NCI-H345 treated with DMSO at 0.1 percent for 48 hours (cell line): ENCODE data around the gene DDX25.
A peak's percentile ranks its signal among the peaks of the same experiment; 100 is the strongest.
"Not testable (repeated sequence)": the region's sequence is repeated elsewhere in the genome, so short reads cannot be mapped to it uniquely, and the experiment has no call there.

Source experiments
- DNase-seq: peaks from one replicate; lab custom pipeline; 2025; ENCODE audit not compliant: unreplicated experiment; lab: John Stamatoyannopoulos, UW

DDX25 gene

DNA sequence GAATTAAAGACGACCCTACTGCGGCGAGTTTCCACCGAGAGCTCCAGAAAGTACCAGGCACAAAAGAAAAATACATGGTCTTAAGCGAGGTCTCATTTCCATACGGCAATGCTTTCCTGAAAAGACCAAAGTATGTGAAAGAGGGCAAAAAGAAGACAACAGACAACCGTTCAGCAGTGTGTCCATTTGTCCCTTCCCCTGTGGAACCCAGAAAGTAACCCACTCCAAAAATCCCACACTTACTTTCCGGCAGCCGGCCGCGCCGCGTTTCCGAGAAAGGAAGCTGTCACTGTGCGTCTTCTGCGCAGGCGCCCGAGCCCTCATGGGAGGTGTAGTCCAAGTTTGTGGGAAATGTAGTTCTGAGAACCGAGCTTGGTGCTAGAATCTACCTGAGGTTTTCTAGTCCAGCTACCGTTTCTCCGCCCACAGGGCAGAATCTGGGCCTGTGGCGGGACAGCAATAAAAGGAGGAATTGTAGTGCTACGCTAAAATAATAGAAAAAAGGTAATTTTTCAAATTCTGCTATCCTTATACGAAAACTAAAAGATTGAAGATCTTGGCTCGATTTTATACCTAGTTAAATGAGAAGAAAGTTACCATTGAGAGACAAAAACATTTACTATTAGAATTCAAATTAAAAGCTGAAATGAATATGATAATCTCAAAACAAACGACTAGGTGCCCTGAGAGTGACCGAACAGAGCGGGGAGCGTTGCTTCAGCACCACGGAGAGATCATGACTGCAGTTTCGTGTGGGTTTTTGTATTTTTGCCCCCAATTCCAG lies 1.2 kb upstream of the DDX25 start, which contains the start of gene PUS3:
Gene PUS3 (minus strand): TSS at position 280 of the 784 bp plus-strand sequence. CDS start 6,922 bp downstream, outside the sequence.
- DNase-seq = peak; percentile 90

DNA sequence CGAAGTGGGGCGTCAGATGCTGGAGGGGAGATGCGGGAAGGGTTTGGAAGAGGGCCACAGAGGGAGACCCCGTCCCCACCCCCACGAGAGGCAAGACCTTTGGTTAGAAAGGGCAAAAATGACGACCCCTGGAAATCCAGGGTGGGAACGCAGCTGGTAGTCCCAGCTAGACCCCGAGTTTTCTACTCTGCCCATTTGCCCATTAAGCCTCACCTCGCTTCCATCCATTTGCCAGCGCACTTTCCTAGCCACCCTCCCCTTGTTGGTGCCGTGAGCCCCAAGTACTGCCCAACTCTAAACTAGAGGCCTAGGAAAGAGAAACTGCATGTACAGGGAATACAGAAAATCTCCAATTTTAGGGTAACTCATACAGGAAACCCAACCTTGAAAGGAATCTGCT lies 370 bp downstream of the DDX25 start:
- DNase-seq = no peak

DNA sequence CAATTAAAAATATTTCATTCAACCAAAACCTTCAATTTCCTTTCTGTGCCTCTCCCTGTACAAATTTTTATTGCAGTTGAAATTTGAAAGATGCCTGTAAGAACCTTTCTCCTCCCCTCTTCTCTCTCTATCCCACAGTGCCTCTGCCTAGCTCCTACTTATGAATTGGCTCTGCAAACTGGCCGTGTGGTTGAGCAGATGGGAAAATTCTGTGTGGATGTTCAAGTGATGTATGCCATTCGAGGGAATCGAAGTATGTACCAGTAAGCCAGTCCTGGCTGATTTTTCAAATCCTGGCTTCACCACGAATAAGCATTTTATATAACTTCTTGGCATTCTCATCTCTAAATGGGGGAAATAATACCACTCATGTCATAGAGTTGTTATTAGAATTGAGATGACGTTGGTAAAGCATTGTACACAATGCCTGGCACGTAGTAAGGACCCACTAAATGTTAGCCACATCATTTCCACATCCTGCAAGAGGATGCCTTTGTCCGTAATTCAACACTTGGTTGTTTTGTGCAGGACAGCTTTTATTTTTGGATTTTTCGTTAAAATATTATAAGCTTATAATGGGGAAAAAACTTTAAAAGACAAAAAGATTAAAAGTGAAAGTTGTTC lies 6.0 kb downstream of the DDX25 start:
- no peak for DNase-seq

DNA sequence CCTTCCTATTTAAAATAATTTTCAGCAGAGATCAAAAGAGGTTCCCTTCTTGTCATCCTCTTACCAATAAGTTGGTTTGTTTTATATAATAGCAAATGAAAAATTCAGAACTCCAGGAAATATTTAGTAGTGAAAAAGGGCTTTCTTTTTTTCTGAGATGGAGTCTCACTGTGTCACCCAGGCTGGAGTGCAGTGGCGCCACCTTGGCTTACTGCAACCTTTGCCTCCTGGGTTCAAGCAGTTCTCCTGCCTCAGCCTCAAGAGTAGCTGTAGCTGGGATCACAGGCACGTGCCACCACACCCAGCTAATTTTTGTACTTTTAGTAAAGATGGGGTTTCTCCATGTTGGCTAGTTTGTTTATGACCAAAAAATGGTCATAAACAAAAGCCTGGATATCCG lies 10.3 kb downstream of the DDX25 start:
- not testable (repeated sequence) for DNase-seq

DNA sequence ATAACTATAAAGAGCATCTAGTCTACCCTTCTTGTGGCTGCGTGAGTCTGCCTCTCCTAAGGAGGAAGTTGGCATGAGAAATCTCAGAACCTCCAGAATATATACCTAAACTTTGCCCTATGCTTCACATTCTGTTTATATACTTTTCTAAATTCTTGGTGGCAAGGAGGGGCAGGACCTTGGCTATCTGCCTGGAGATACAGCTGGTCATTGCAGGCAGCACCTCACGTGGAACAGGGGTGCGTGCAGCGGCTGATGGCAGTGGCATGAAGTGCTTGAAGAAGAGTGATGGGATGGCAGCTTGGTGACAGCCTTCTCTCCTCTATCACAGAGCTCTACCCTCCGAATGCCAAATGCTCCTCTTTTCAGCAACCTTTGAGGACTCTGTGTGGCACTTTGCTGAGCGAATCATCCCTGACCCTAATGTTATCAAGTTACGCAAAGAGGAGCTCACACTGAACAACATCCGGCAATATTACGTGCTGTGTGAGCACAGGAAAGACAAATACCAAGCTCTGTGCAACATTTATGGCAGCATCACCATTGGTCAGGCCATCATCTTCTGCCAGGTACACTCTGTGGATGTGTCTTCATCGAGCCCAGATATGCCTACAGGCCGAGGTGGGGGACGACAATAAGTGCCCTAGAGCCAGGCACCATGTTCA lies 12.5 kb downstream of the DDX25 start:
- DNase-seq = no peak

DNA sequence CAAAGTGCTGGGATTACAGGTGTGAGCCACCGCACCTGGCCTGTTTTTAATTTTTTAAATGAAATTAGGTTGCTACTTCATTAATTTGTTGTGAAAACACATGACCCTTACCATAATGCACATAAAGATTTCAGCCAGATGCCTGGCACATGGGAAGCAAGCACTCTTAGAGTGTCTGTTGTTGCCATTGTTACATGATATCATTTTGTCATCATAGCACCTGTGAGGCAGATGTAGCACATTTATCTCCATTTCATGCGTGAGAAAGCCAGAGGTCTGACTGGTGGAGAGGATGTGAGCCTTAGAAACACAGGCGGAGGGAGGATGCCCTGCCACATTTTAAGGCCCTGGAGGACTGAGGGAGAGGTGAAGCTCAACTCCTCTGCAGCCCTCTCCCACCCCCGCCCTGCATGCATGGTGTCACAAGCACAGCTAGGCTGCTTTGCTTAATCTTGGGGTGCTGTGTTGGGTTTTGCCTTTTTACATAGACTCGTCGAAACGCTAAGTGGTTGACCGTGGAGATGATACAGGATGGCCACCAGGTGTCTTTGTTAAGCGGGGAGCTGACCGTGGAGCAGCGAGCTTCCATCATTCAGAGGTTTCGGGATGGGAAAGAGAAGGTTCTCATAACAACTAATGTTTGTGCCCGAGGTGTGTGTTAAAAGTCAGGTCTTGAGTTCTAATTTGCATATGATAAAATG lies 14.0 kb downstream of the DDX25 start:
- DNase-seq = no peak

GRCh38 chr11:125921042-125921441 lies 16.7 kb downstream of the DDX25 start:
- no peak for DNase-seq

DNA sequence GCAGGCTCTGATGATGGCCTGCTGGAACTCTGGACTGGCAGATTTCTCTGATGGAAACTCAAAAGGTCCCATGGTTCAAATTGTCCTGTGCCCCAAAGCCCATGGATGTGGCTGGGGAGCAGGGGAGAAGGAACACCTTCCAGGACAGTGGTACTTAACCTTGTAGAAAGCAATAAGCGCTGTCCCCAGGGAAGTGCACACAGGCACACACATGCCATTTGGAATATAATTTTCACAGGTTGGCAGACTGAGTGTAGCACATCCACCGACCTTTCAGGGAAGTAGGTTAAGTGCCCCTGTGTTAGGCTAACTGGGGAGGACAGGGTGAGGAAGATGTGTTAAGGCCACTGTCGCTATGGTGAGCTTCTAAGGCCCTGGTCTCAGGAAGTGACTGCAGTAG lies 17.8 kb downstream of the DDX25 start:
- DNase-seq = no peak

DNA sequence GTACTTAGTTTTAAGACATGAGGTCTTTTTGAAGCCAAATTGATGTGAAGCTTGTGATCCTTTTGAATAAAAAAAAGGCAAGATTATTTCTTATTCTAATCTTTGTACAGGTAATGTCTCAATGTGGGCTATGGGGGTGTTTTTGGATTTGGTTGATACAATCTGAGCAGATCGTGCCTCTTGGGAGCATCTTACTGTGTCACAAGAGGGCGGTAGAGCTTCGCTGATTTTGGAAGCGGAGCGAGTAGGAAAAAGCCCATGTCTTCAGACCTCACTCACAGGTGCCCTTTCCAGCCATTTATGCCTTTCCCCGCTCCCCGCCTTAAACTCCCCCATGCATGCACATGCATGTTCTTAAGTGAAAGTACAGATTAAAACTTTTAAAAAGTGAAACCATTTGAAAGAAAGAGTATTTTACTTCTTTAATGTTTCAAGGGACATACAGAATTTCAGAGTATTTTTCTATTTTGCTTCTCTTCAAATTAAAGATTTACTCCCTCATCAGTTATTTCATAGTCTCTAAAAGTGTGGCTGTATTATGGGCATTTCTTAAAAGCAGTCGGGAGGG lies 18.8 kb downstream of the DDX25 start:
- peak; percentile 43 for DNase-seq

GRCh38 chr11:125923633-125924032 lies 19.3 kb downstream of the DDX25 start:
- DNase-seq = no peak

DNA sequence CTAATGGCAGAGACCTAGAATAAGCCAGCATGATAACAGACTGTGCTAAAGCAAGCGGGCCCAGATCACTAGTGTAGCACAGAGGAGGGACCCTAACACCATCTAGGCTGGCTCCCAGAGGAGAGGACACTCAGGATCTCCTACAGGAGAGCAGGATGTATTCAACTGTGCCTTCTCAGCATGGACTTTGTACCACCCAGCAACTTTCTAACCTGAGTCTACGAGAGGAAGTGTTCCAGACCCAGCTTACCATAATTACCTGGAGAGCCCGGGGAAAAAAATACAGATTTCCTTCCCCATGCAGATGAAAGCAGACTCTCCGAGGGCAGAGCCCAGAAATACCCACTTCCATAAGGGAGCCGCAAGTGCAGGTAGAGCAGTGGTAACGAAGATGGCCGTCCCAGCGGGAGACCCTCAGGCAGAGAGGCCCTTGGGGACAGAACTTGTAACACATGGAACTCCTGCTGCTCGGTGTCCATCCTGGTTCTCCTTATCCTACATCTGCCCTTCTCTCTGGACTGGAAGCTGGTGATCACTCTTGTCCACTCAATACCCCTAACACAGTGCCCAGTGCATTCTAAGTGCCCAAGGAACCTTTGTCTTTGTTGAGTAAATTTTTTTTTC lies 20.2 kb downstream of the DDX25 start:
- DNase-seq = no peak

DNA sequence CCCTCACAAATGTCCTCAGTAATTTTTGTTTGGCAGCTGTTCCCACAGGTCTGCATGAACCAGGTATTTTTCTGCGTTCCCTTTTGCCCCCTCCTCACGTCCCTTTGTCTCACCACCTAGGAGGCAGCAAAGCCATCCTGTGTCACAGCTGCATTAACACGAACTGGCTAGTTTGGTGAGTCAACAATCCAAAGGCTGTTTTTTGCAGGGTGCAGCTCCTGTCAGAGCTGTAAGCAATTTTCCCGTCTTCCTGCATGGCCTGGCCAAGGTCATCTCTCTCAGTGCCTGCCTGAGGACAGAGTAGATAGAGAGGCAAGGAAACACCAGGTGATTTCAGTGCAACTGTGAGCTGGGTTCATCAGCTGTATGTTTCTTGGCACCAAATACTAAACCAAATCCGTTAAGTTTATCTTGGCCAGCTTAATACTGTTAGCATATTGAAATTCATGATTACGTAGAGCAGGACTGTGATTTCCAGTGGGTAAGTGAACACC lies 21.0 kb downstream of the DDX25 start:
- no peak for DNase-seq

GRCh38 chr11:125925804-125926203 lies 21.5 kb downstream of the DDX25 start:
- no peak for DNase-seq

DNA sequence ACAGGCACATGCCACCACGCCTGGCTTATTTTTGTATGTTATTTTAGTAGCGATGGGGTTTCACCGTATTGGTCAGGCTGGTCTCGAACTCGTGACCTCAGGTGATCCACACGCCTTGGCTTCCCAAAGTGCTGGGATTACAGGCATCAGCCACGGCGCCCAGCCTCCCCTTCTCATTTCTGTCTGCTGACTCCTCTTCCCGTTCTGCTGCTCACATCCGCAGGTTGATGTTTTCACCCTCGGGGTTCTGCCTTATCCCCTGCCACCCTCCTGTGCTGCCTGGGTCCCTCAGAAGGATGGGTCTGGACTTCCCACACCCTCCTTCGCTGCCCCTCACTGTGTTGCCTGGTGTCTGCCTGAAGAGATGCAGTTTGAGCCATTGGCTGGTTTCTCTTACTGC lies 22.4 kb downstream of the DDX25 start:
- DNase-seq = no peak

- DNase-seq = no peak
Observed at GRCh38 chr11:125929445-125930075, 25.3 kb downstream of the DDX25 start.

DNA sequence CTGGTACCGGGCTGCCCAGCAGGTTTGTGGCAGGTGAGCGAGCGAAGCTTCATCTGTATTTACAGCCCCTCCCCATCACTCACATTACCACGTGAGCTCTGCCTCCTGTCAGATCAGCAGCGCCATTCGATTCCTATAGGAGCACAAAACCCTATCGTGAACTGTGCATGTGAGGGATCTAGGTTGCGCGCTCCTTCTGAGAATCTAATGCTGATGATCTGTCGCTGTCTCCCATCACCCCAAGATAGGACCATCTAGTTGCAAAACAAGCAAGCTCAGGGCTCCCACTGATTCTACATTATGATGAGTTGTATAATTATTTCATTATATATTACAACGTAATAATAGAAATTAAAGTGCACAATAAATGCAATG lies 25.8 kb downstream of the DDX25 start:
- no peak for DNase-seq

DNA sequence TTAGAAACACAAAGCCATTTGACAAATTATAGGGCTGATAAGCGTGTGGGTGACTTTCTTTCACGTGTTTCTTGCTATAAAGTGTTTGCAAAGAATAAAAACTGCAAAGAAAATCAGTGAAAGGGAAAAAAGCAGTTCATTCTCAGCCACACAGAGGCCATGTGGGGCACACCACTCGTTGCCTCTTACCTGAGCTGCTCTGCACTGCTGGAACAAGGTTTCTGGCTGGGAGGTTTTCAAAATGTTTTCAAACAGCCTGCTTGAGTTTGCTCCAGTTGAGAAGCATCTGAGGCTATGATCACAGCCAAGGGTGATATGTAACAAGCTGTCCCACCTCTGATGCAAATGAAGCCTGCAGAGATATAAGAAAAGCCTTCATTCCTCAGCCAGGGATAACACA lies 26.8 kb downstream of the DDX25 start:
- no peak for DNase-seq

GRCh38 chr11:125931668-125932067 lies 27.4 kb downstream of the DDX25 start:
- DNase-seq = no peak

- DNase-seq = no peak
Observed at GRCh38 chr11:125932301-125932700, 28.0 kb downstream of the DDX25 start.
